NCI-H146 treated with DMSO at 0.1 percent for 48 hours (cell line): ENCODE data around the gene RAB40B.
"Not testable (repeated sequence)": the region's sequence is repeated elsewhere in the genome, so short reads cannot be mapped to it uniquely, and the experiment has no call there.

ENCODE experiments used
- DNase-seq: peaks from one replicate; lab custom pipeline; 2025; ENCODE audit not compliant: unreplicated experiment; lab: John Stamatoyannopoulos, UW

Gene RAB40B

DNA sequence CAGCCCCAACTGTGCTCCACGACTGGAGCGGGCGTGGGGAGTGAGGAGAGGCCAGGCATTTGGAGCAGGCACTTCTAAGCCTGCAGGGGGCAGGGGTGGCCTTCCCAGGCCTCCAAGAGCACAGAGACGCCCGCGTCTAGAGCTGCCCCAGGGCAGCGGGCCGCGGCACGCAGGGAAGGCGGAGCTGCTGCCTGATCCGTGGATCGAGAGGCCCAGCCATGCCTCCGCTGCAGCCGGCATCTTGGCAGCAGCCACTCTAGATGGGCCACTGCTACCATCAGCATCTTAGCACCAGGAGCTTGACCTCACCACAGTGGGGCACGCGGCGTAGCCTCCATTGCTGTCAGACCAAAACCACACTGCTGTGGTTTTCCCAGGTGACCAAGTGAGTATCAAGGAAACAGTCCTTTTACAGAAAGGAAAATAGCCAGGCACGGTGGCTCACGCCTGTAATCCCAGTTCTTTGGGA lies 29.8 kb downstream of the RAB40B start:
- no peak for DNase-seq

DNA sequence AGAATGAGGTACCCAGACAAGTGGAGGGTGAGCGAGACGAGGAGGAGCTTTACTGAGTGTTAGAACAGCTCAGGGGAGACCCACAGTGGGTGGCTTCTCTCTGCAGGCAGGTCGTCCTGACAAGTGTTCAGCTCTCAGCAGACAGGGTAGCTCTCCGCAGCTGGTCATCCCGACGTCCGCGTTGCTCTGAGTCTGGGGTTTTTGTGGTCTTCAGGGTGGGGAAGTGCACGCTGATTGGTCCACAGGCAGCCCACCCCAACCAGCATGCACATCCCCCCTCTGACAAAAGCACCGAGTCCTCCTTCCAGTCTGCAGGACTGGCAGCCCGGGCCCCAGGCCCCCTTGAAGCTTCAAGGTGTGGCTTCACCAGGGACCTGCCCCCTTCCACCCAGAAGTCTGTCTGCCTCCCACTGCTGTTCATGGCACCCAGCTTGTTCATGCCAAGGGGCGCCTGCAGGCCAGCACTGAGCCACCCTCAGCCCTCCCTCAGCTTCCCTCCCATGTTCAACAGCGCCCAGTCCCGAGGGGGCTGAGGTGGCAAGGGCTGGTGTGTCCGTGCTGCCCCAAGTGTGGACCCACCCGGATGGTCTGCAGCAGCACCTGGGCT lies 30.4 kb downstream of the RAB40B start:
- DNase-seq, result no peak

DNA sequence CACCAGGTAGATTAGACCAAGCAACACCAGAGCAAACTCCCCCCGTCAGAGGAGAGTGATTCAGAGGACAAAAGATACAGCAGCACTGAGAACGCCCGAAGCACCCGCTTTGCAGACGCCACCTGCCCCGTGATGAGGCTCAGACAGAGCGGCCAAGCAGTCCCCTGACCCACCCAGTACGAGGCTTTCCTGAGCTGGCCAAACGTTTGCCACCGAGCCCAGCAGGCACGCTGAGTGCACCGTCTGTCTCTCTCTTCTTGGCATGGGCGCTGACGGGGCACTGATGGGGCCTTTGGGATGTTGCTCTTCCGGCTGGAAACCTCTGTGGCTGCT lies 30.9 kb downstream of the RAB40B start:
- no peak for DNase-seq

DNA sequence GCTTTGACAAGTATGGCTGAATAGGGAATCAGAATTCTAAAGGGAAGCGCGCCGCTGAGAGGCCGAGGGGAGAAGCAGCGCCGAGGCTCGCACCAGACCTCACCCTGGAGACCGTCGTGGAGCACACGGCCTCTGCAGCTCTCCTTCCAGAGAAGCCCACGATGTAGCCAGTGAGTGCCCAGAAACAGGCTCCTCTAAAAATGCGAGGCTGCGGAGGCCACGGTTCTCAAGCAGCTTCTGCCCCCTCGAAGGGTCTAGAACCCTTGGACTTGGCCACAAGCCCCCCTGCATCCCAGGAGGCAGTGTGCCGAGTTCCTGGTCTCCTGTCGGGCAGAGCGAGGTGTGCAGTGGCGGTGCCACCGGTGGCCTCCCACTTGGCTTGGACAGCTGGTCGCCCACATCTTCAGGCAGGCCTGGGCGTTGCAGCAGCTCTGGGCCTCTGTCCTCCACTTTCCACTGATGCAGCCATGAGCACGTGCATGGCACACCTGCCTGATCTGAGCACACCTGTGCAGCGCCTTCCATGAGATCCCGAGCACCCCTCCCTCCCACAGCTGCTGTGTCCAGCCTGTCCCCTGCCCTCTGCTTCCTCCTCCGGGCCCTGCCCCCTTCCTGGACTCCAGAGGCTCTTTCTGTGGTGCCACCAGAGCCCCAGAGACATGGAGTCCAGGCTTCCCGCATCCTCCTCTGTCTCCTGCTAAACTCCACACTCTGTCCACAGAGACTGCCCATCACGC lies 31.4 kb downstream of the RAB40B start:
- DNase-seq, result no peak

DNA sequence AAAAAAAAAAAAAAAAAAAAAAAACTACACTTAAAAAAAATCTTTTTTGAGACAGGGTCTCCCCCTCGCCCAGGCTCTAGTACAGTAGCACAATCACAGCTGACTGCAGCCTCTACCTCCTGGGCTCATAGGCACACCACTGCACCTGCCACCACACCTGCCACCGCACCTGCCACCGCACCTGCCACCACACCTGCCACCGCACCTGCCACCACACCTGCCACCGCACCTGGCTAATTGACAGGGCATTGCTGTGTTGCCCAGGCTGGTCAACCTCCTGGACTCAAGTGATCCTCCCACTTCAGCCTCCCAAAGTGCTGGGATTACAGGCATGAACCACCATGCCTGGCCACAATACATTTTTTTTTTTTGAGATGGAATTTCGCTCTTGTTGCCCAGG lies 32.6 kb downstream of the RAB40B start:
- no peak for DNase-seq

DNA sequence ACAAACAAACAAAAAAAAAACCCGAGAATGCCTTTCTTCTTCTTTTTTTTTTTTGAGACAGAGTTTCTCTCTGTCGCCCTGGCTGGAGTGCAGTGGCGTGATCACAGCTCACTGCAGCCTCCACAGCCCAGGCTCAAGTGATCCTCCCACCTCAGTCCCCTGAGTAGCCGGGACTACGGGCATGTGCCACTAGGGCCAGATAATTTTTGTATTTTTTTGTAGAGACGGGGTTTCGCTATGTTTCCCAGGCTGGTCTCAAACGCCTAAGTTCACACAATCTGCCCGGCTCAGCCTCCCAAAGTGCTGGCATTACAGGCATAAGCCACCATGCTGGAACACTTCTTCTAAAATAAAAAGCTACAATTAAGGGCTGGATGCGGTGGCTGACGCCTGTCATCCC lies 33.3 kb downstream of the RAB40B start:
- no peak for DNase-seq

DNA sequence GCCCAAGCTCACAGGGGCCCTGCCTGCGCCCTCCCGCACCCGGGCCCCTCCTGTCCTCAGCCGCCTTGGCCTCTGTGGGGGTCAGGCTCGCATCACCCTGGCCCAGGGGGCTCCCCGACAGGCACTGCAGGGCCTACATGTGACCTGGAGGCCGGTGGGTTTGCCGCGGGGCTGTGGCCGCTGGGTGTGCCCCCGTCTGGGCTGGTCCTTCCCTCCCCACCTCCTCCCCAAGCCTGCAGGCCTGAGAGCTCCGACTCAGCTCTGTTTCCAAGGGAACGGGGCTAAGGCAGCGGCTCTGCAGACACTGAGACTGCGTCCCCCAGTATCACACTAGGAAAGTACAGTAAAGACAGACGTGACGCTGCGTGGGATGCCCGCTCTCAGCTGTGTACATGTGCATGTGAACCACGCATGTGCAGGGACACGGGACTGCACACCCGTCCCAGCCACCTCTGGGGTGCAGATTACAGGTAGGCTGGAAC lies 33.8 kb downstream of the RAB40B start:
- DNase-seq, result no peak

DNA sequence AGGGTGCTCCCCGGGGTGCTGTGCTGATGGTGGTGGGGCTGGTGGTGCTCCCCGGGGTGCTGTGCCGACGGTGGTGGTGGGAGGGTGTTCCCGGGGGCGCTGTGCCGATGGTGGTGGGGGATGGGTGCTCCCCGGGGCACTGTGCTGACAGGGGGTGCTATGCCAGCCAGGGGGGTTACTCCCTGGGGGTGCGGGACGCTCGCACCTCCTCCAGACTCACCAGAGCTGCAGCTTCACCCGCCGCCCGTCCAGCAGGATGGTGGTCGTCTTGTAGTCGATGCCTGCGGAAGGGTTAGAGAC lies 34.3 kb downstream of the RAB40B start:
- DNase-seq, result no peak

DNA sequence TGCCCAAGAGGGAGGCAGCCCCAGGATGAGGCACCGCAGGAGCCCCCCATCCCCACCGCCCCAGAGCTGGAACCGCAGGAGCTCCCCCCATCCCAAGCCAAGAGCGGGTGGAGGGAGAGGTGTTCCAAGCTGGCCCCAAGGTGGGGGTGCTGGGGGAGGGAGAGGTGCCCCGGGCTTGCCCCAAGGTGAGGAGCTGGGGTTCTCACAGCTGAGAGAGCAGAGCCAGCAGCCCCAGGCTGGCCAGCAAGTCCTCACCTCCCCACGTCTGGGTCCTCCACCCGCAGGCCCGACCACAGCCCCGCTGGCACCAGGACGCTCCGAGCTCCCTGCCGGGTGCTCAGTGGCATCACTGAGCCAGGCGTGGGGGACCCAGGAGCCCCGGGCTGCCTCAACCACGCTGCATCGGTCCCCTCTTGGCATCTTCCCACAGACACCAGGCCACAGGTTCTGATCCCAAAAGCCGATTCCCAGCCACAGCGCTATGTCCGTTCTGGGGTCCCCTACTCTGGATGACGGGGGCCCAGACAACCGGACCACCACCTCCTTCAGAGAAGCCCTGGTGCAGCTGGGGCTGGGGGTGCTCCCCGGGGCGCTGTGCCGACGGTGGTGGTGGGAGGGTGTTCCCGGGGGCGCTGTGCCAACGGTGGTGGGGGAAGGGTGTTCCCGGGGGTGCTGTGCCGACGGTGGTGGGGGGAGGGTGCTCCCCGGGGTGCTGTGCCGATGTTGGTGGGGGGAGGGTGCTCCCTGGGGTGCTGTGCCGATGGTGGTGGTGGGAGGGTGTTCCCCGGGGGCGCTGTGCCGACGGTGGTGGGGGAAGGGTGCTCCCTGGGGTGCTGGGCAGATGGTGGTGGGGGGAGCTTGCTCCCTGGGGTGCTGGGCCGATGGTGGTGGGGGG lies 34.9 kb downstream of the RAB40B start:
- no peak for DNase-seq

DNA sequence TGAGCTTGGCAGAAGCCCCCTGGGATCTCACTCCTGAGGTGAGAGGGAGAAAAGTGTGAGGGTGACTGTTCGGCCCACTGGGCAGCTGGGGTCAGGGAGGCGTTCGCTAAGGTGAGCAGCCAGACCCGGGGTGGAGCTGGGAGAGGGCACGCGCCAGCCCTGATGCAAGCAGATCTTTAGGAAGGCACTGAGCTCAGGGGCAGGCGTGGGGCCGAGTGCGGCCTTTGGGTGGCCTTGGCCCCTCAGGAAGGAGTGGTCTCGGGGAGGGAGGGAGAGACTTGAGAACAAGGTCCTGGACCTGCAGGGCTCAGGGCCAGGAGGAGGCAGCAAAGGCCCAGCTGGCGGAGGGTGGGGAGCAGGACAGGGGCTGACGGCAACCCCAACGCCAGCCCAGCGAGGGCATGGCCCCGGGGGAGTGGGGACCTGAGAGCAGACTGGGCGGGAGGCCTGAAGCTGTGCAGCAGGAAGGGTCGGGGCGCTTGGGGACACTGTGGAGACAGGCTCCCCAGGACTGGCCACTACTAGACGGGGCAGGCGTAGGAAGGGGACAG lies 35.7 kb downstream of the RAB40B start:
- no peak for DNase-seq

DNA sequence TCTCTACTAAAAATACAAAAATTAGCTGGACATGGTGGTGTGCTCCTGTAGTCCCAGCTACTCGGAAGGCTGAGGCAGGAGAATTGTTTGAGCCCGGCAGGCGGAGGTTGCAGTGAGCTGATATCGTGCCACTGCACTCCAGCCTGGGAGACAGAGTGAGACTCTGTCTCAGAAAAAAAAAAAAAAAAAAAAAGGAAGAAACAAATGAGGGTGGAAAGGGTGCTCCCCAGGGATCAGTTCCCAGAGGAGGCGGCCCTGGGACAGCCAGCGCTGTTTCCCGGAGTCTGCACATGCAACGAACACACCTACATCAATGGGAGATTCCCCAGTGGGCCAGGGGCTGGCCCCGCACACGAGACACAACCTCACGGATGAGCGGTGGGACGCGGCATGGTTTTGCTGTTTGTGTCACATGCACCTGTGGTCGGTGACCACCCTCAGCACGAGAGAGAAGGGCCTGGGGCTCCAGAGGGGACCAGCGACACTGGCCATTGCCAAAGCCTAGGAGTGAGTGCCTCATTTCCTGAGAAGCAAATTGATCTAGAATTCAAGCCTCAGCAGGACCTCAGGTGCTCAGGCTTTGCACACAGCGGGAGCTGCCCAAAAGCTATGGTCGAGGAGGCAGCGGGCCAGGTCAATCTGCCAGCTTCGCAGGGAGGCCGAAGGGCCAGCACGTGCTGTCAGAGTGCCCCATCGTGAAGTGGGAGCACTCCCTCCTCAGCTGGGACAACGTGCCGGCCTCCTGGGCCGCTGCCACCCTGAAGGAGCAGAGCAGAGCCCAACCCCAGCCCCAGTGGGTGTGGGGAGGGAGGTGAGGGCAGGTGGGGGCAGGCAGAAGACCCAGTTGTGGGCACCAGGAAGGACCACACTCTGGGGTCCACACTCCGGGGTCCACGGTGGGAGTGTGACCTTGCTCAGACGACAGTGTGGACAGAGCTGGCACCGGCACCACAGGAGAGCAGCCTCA lies 36.5 kb downstream of the RAB40B start:
- no peak for DNase-seq

DNA sequence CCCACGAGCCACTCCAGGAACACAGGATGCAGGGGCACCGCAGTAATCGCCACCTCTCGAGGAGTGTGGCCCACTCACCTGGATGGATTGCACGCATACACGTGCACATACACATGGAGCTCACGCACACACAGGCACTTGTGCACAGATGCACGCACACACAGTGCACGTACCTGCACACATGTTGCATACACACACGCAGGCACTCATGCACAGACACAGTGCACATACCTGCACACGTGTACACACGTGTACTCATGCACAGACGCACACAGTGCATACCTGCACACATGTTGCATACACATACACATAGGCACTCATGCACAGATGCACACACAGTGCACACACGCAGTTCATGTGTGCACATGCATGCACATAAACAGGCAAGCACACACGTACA lies 38.6 kb downstream of the RAB40B start:
- DNase-seq, result no peak

DNA sequence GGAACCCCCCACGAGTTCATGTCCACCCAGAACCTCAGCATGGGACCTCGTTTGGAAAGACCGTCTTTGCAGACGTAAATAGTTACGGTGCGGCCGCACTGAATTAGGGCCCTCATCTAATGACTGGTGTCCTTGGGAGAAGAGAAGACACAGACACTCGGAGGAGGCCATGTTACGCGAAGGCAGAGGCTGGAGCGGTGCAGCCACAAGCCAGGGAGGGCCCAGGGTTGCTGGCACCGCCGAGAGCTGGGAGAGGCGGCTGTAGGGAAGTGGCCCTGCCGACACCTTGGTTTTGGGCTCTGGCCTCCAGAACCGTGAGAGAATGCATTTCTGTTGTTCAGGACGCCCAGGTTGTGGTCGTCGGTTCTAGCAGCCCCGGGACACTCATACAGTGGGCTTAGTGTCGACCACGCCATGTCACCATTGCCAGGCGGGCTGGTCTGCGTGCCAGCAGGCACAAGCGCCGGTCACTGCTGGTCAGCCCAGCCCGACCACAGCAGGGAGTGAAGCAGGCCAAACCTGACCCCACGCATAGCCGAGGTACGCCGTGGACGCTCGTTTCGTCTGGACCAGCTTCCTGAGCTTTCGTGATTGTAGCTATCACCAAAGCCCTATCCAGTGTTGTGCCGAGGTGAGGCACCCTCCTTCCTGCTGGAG lies 39.6 kb downstream of the RAB40B start:
- DNase-seq, result no peak

DNA sequence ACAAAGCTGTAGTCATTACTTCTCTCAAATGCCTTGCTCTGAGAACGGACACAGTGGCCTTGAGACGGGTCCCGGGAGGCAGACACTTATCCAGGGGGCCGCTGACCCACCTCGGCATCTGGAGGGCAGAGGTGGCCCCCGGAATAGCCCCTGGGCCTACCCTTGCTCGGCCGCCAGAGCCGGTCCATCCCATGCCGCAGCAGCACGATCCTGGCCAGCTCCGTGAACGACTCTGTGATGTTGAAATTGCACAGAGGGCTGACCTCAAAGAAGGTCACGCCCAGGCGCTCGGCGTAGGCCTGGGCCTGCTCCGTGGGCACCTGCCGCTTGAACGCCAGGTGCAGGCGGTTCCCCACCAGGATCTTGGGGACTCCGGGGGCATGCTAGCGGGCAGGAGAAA lies 40.2 kb downstream of the RAB40B start:
- DNase-seq, result no peak

DNA sequence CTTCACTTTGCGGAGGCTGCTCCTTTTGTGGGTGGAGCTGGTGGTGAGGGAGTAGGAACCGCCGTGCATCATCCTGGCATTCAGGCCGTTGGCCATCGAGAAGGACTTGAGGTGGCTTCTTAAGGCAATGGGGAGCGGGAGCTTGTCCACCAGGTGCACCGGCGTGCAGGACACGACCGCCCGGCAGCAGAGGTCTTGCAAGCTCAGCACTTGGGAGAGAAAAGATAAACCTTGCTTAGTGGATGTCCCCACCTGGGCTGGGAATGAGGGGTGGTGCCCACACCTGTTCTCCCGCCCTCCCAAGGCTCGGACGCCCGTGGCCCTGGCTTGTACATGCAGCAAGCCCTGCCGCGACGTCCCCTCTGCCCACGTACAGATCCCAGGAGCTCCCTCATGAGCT lies 40.6 kb downstream of the RAB40B start:
- no peak for DNase-seq

DNA sequence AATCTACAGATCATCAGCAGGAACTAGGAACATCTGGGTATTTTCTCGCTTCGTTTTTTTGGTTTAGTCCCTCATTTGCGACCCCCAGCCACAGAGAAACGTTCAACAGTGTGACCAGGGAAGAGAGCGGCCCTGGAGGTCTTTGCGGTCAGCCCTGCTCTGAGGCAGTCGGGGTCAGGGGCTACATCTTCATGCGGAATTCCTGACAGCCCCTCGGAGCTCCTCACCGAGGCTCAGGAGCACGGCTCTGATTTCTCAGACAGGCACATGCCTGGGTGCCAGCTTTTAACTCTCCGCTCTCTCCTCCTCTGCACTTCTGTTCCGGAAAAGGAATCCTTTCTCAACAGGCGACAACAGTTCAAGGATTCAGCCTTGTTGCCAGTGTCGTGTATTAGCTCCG lies 42.2 kb downstream of the RAB40B start:
- no peak for DNase-seq

DNA sequence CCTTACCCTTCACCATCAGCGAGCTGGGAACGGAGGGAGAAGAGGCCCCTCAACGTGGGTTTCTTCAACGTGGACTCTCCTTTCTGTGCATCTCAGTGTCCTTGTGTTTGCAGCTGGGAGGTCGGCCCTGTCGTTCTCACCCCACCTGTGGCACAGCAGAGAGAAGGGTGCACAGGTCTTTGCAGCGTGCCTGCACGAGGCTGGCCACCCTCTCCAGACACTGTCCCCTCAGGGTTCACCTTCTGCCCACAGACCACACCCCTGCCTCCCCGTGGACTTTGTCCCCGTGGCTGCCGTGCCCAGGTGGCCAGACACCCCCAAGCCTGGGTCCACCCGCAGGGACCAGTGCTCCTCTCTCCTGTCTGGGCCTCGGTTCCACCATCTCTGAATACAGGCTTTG lies 43.0 kb downstream of the RAB40B start:
- no peak for DNase-seq

DNA sequence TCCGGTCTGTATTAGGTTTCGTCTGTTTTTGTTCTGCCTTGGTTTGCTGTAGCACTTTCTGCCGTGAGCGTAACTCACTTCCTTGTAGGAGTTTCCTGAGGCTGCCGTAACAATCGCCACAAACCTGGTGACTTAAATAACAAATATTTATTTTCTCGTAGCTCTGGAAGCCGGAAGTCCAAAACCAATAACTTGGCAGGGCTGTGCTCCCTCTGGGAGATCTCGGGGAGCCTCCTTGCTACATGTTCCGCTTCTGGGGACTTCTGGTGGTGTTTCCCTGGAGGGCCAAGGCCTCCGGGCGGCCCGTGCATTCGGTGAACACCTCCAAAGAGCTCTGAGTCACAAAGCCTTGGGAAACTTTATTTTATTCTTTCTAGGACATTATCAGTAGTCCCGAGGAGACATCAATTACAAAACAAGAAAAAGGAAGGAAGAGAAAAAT lies 43.4 kb downstream of the RAB40B start:
- no peak for DNase-seq

DNA sequence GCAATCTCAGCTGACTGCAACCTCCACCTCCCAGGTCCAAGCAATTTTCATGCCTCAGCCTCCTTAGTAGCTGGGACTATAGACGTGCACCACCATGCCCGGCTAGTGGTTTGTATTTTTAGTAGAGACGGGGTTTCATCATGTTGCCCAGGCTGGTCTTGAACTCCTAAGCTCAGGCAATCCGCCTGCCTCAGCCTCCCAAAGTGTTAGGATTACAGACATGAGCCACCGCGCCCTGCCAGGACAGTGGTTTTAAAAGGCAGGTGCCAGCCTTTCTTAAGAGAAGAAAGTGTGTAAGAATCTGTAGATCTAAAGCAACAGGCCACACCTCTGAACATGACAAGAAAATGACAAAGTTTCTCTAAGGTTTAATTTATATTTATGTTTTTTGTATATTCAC lies 43.9 kb downstream of the RAB40B start:
- not testable (repeated sequence) for DNase-seq
